ENCODE results near the gene RPTOR.

DNA sequence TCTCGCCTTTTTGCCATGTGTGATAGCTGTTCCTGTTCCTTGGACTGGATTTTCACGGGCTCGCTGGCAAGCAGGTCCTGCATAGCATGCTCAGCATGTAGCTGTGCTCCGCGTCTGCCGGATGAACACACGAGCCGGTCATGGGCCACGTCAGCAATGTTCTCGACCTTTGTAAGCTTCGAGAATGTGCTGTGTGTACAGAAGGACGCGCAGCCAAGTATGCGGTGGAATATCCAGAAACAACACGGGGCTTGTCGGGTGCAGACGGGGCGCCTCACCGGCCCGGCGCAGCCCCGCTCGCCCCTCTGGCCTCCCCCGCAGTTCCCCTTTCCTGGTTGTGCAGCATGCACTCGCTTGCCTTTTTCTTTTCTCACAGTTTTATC is 42.2 kb downstream of the RPTOR start:
- TF ChIP-seq POLR2A (IDR thresholded peaks at IDR 0.05) (no peak), POLR2AphosphoS5 (IDR thresholded peaks at IDR 0.05) (no peak)
- TF ChIP-seq, protein P1, sequence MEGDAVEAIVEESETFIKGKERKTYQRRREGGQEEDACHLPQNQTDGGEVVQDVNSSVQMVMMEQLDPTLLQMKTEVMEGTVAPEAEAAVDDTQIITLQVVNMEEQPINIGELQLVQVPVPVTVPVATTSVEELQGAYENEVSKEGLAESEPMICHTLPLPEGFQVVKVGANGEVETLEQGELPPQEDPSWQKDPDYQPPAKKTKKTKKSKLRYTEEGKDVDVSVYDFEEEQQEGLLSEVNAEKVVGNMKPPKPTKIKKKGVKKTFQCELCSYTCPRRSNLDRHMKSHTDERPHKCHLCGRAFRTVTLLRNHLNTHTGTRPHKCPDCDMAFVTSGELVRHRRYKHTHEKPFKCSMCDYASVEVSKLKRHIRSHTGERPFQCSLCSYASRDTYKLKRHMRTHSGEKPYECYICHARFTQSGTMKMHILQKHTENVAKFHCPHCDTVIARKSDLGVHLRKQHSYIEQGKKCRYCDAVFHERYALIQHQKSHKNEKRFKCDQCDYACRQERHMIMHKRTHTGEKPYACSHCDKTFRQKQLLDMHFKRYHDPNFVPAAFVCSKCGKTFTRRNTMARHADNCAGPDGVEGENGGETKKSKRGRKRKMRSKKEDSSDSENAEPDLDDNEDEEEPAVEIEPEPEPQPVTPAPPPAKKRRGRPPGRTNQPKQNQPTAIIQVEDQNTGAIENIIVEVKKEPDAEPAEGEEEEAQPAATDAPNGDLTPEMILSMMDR (IDR thresholded peaks at IDR 0.05), result no peak
